PFSK-1 (cell line): ENCODE measurements around the gene BLOC1S2.

Source experiments
- FOXP2 ChIP-seq: optimal IDR thresholded peaks from 2 replicates; pipeline ENCODE3; 2011; ENCODE audit warnings: borderline replicate concordance, control low read depth, inconsistent platforms; ENCODE audit not compliant: insufficient read depth; ENCODE audit errors: extremely low read length, extremely low read depth
- POLR2AphosphoS5 ChIP-seq: IDR thresholded peaks from 2 replicates; pipeline ENCODE4 v1.6.1; 2012; ENCODE audit warnings: low read depth, mild to moderate bottlenecking, control low read depth, low read length, moderate library complexity
- SIN3A ChIP-seq: IDR thresholded peaks from 2 replicates; pipeline ENCODE4 v1.6.1; 2012; ENCODE audit warnings: mild to moderate bottlenecking, low read length, moderate library complexity, borderline replicate concordance; ENCODE audit not compliant: insufficient read depth
- TAF1 ChIP-seq: IDR thresholded peaks from 2 replicates; pipeline ENCODE4 v1.6.1; 2012; ENCODE audit warnings: low read length, control low read depth, borderline replicate concordance; ENCODE audit not compliant: insufficient read depth
- TF ChIP-seq, protein P1 (sequence below), 2 experiments: IDR thresholded peaks; 2 replicates each; pipeline versions ENCODE4 v1.6.1 to v1.8.0; 2011 to 2012; ENCODE audit warnings: low read depth in 2 of 2, low read length in 2 of 2, control low read depth in 1 of 2, inconsistent platforms in 1 of 2, mild to moderate bottlenecking in 1 of 2, moderate library complexity in 1 of 2; ENCODE audit not compliant: insufficient read depth in 1 of 2

BLOC1S2 gene

DNA sequence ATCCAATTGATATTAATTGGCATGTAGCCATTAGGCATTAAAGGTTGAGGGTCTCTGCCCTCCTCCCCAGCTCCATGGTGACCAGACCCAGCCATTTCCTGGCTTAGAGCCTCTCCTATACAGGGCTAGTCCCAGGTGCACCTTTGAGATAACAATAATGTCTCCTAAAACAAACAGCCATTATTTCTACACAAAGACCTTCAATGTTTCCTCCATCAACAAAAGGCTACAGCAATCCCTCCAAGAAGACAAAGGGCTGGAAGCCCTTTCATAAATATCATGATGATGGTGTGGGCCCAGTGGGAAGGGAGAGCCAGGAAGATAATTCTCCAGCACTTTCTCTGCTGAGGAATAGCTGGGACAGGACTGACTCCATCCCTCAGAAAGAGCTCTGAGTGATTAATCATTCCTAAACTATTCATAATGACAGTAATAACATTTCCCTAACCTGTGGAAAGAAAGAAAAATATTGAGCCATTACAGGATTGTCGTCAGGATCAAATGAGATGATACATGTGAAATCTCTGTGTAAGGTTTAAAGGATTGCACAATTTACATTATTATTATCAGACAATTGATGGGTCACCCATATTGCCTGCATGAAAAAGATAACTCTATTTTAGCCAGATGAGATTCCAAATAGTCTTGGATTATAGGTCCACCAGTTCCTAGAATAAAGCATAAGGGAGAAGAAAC lies 33.4 kb upstream of the BLOC1S2 start:
- TF ChIP-seq POLR2AphosphoS5 = no peak
- TF ChIP-seq, protein P1, sequence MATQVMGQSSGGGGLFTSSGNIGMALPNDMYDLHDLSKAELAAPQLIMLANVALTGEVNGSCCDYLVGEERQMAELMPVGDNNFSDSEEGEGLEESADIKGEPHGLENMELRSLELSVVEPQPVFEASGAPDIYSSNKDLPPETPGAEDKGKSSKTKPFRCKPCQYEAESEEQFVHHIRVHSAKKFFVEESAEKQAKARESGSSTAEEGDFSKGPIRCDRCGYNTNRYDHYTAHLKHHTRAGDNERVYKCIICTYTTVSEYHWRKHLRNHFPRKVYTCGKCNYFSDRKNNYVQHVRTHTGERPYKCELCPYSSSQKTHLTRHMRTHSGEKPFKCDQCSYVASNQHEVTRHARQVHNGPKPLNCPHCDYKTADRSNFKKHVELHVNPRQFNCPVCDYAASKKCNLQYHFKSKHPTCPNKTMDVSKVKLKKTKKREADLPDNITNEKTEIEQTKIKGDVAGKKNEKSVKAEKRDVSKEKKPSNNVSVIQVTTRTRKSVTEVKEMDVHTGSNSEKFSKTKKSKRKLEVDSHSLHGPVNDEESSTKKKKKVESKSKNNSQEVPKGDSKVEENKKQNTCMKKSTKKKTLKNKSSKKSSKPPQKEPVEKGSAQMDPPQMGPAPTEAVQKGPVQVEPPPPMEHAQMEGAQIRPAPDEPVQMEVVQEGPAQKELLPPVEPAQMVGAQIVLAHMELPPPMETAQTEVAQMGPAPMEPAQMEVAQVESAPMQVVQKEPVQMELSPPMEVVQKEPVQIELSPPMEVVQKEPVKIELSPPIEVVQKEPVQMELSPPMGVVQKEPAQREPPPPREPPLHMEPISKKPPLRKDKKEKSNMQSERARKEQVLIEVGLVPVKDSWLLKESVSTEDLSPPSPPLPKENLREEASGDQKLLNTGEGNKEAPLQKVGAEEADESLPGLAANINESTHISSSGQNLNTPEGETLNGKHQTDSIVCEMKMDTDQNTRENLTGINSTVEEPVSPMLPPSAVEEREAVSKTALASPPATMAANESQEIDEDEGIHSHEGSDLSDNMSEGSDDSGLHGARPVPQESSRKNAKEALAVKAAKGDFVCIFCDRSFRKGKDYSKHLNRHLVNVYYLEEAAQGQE (IDR thresholded peaks at IDR 0.05; ENCODE audit: insufficient read depth in 1 of 2, low read depth in 2 of 2, low read length in 2 of 2) = no peak
- TF ChIP-seq TAF1 = no peak
- no peak for TF ChIP-seq FOXP2
- no peak for TF ChIP-seq SIN3A

DNA sequence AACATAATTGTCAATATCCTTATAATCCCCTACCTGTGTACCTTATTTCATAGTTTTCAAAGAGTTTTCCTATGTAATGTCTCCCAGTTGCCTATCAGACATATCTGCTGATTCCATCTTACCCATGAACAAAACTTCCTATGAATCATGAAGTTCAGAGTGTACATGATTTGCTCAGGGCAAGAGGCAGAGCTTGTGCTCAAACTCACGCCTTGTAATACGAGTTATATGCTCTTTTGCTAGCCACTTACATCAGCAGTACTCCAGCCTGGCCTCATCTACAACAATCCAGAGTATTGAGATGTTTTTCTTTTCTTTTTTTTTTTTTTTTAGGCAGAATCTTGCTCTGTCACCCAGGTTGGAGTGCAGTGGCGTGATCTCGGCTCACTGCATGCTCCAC lies 31.7 kb upstream of the BLOC1S2 start:
- no peak for TF ChIP-seq SIN3A
- TF ChIP-seq FOXP2 = no peak
- TF ChIP-seq TAF1 = no peak
- TF ChIP-seq, protein P1 (IDR thresholded peaks at IDR 0.05; ENCODE audit: insufficient read depth in 1 of 2, low read depth in 2 of 2, low read length in 2 of 2) = no peak
- TF ChIP-seq POLR2AphosphoS5 = no peak

DNA sequence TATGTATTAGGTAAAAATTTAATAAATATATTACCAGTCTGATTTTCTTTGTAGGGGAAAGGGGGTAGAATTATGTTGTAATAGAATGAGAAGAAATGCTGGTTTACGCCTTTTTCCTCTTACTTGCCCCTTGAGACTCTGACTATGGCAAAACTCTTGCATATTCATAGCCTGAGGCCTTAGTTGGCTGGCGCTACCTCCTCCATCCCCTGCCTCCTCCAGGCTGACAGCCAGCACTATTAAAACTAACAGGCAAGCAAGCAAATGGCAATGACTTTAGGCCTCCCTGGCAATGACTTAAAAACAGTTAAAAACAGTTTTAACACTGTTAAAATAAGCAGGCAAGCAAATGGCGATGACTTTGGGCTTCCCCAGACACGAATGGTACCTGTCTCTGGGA lies 29.1 kb upstream of the BLOC1S2 start:
- TF ChIP-seq POLR2AphosphoS5 = no peak
- TF ChIP-seq TAF1 = no peak
- TF ChIP-seq SIN3A = no peak
- TF ChIP-seq, protein P1 (IDR thresholded peaks at IDR 0.05; ENCODE audit: insufficient read depth in 1 of 2, low read depth in 2 of 2, low read length in 2 of 2) = no peak

DNA sequence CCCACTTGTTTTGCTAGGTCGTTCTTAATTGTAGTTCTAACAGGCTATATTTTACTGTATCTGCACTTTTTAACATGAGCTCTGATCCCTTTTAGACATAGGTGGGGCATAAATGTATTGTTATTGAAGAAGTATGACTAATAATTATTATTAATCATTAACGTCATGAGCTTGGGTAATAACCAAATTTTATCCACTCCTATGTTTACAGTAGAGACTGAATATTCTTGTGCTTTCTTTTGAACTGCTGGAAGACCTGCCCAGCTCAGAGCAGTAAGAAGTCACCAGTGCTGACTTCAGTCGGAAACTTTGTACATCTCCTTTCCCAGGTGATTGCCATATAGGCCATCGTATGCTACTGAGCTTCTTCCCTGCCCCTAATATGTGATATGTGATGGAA lies 24.8 kb upstream of the BLOC1S2 start:
- TF ChIP-seq FOXP2 (no peak), POLR2AphosphoS5 (no peak), TAF1 (no peak), SIN3A (no peak)
- TF ChIP-seq, protein P1 (IDR thresholded peaks at IDR 0.05; ENCODE audit: insufficient read depth in 1 of 2, low read depth in 2 of 2, low read length in 2 of 2) = no peak

DNA sequence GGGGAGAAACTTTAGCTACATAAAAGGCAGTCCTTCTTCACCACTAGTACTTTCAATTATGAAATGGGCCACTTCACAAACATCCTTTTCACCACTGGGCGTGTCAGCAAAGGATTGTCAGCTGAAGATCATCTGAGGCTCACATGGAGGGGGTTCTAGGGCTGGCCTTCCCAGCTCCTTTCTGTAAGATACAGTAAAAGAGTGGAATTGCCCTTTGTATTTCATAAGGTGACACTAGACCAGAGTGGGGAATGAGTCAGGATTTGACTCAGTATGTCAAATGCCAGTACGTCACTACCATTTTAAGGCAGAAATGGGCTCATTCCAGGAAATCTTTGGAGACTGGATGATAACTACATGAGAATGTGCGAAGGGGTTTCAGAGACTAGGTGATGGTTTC lies 21.2 kb upstream of the BLOC1S2 start:
- TF ChIP-seq, protein P1 (IDR thresholded peaks at IDR 0.05; ENCODE audit: insufficient read depth in 1 of 2, low read depth in 2 of 2, low read length in 2 of 2) = no peak
- TF ChIP-seq SIN3A (no peak), FOXP2 (no peak), POLR2AphosphoS5 (no peak), TAF1 (no peak)
